ENCODE results near the gene NCR2. TPM values are rescaled to one million over a fixed set of nuclear protein-coding genes. Genes with fewer than 3 reads are reported as not detected.

Gene NCR2
- not detected in 5 replicates for total RNA-seq (2022; extraction: Qiagen RNA extraction; ENCODE audit: low read depth)

GRCh38 chr6:41335296-41335695, at the start of gene NCR2:
Gene NCR2 (plus strand): TSS chr6:41335608. CDS start chr6:41335877, 269 bp downstream.

GRCh38 chr6:41286544-41287346, 48.7 kb upstream of the NCR2 start, which contains the start of gene TREM1:
Gene TREM1 (minus strand): TSS chr6:41286682. CDS start chr6:41286655, 27 bp downstream.

Other genes with a start within 250 kb of the NCR2 start
- gene TREML1, start 181.3 kb upstream of the NCR2 start, total RNA-seq (2022; extraction: Qiagen RNA extraction; ENCODE audit: low read depth): not detected in 5 replicates
- not detected in 5 replicates for gene TREM2, start 172.5 kb upstream of the NCR2 start, total RNA-seq (2022; extraction: Qiagen RNA extraction; ENCODE audit: low read depth)
- not detected in 5 replicates for gene TREML2, start 134.5 kb upstream of the NCR2 start, total RNA-seq (2022; extraction: Qiagen RNA extraction; ENCODE audit: low read depth)
- gene TREML4, start 107.3 kb upstream of the NCR2 start, total RNA-seq (2022; extraction: Qiagen RNA extraction; ENCODE audit: low read depth): not detected in 5 replicates
- 0.23 to 0.49 TPM (median 0.29 TPM) in 3 of 5 replicates, not detected in the others for gene TREM1, start 48.9 kb upstream of the NCR2 start, total RNA-seq (2022; extraction: Qiagen RNA extraction; ENCODE audit: low read depth)
- 16.9 to 25.7 TPM (median 21.8 TPM) in 5 replicates for gene FOXP4, start 210.8 kb downstream of the NCR2 start, total RNA-seq (2022; extraction: Qiagen RNA extraction; ENCODE audit: low read depth)